ENCODE results near the gene COA6.

- TF ChIP-seq, protein P1, sequence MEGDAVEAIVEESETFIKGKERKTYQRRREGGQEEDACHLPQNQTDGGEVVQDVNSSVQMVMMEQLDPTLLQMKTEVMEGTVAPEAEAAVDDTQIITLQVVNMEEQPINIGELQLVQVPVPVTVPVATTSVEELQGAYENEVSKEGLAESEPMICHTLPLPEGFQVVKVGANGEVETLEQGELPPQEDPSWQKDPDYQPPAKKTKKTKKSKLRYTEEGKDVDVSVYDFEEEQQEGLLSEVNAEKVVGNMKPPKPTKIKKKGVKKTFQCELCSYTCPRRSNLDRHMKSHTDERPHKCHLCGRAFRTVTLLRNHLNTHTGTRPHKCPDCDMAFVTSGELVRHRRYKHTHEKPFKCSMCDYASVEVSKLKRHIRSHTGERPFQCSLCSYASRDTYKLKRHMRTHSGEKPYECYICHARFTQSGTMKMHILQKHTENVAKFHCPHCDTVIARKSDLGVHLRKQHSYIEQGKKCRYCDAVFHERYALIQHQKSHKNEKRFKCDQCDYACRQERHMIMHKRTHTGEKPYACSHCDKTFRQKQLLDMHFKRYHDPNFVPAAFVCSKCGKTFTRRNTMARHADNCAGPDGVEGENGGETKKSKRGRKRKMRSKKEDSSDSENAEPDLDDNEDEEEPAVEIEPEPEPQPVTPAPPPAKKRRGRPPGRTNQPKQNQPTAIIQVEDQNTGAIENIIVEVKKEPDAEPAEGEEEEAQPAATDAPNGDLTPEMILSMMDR (IDR thresholded peaks at IDR 0.05): no peak
- no peak for TF ChIP-seq POLR2A (IDR thresholded peaks at IDR 0.05)
These were observed 4.2 kb upstream of the COA6 start for GRCh38 chr1:234369033-234369430.

Measured in Peyer's patch (tissue), 4 donors.